Measurements from ENCODE around the gene KCNQ1.

The KCNQ1 gene

DNA sequence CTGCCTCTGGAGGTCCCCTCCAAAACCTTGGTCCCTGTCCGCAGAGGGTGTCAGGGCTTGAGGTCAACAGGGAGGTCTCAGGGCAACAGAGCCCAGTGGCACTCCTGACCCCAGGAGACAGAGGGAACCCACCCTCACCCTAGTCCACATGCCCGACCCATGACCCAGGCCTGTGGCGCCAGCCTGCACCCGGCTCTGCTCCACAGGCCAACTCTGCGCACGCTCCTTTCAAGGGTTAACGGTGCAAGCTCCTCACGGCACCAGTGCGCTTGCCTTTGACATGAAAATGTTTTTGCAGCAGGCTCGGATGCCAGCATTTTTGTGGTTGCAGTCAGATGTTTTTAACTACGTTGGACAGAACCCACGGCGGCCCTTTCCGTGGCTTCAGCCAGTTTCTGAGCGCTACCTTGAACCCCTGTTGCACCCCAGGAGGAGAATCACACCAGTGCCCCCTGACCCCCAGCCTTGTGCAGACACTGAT is 372.2 kb downstream of the KCNQ1 start:
- TF ChIP-seq, protein P1, sequence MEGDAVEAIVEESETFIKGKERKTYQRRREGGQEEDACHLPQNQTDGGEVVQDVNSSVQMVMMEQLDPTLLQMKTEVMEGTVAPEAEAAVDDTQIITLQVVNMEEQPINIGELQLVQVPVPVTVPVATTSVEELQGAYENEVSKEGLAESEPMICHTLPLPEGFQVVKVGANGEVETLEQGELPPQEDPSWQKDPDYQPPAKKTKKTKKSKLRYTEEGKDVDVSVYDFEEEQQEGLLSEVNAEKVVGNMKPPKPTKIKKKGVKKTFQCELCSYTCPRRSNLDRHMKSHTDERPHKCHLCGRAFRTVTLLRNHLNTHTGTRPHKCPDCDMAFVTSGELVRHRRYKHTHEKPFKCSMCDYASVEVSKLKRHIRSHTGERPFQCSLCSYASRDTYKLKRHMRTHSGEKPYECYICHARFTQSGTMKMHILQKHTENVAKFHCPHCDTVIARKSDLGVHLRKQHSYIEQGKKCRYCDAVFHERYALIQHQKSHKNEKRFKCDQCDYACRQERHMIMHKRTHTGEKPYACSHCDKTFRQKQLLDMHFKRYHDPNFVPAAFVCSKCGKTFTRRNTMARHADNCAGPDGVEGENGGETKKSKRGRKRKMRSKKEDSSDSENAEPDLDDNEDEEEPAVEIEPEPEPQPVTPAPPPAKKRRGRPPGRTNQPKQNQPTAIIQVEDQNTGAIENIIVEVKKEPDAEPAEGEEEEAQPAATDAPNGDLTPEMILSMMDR (IDR thresholded peaks at IDR 0.05; ENCODE audit: insufficient read depth, low read depth, low read length, missing control alignments) = no peak

DNA sequence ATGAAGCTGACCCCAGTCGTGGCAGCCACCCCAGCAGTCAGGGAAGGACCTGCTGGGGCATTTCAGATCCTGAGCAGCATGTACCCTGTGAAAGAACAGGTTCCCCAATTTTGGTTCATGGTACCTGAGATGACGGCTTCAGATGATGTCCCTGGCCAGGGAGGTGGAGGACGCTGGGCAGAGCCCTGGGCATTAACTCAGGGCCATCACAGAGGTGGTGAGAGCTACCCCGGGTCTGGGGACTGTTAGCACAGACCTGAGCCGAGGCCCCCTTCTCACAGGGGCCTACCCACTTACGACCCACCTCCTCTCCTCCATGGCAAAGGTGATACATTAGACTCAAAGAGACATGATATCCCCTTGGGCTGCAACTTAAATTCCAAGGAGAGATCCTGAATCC is 372.6 kb downstream of the KCNQ1 start:
- H3K4me3 ChIP-seq (ENCODE audit: low read length) = no peak overlapping the region
- no peak for DNase-seq (ENCODE audit: low read depth)
- TF ChIP-seq, protein P1 (IDR thresholded peaks at IDR 0.05; ENCODE audit: insufficient read depth, low read depth, low read length, missing control alignments) = no peak

More for the DNA sequence above, 372.2 kb downstream of the KCNQ1 start:
- H3K4me3 ChIP-seq (ENCODE audit: low read length) = no peak overlapping the region
- DNase-seq (ENCODE audit: low read depth) = no peak

DNA sequence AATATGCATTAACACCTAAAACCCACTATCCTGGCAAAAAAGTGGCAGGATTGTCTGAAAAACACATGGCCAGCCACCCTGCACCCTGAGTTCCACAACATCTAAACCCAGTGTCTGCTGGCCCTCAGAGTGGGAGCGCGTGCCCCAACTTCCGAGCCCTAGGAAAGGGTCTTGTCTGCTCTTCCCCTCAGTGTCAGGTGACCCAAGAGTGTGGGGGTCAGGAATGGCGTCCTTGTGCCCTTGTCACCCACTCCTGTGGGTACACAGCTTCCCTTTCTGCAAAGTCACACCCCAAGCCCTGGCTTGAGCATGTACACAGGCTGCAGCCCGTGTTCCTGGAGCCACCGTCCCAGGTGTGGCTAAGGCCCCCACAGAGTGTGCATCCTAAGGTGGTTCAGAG is 373.2 kb downstream of the KCNQ1 start:
- no peak overlapping the region for H3K4me3 ChIP-seq (ENCODE audit: low read length)
- DNase-seq (ENCODE audit: low read depth) = no peak
- TF ChIP-seq, protein P1 (IDR thresholded peaks at IDR 0.05; ENCODE audit: insufficient read depth, low read depth, low read length, missing control alignments) = no peak

DNA sequence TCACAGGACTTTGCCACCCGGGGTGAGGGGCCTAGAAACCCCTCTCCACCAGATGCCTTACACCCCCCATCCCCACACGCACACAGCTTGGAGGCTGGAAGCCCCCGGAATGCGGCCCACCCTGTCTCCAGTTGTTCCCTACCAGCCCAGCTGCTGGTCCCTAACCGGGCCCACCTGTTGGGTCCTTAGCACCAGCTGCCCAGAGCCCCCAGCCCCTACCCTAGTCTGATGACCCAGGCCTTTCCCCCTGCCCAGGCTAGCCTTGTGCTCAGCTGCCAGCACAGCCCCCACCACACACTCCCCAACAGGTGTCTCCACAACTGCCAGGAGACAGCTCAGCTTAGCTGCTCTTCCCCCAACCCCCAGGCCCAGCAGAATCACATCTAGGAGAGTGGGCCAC is 373.7 kb downstream of the KCNQ1 start:
- no peak overlapping the region for H3K4me3 ChIP-seq (ENCODE audit: low read length)
- no peak for DNase-seq (ENCODE audit: low read depth)
- TF ChIP-seq, protein P1 (IDR thresholded peaks at IDR 0.05; ENCODE audit: insufficient read depth, low read depth, low read length, missing control alignments) = no peak

DNA sequence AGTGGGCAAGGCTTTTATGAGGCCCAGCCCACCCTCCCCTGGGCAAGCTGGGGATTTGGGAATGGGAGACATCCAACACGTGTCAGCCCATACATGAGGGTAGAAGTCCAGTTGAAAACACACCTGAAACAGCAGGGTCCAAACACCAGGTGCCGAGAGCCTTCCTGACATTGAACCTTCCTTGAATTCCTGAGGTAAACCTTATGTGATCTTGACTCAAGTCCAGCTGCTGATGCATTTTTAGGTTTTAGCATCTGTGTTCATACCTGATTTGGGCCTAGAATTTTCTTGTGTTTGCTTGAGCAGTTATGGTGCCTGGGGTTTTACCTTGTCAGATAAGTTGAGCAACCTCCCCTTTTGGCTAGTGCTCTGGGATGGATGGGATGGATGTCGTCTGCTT is 374.5 kb downstream of the KCNQ1 start:
- no peak overlapping the region for H3K4me3 ChIP-seq (ENCODE audit: low read length)
- no peak for DNase-seq (ENCODE audit: low read depth)
- TF ChIP-seq, protein P1 (IDR thresholded peaks at IDR 0.05; ENCODE audit: insufficient read depth, low read depth, low read length, missing control alignments) = no peak

DNA sequence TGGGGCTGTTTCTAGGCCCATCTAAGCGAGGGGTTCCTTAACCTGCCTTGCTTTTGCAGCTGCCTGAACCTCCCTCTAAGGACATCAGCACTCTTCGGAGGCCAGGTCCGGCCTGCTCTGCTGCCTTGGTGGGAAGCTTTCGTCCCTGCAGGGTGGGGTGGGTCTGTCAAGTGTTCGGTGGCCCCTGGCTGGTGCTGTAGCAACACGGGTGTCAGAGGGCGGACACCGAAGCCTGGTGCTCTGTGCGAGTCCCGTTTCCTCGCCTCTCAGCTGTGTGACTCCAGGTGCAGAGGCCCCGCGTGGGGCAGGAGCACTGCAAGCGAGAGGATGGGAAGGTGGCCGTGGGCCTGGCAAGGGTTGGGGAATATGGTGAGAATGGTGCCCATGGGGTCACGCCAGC is 376.2 kb downstream of the KCNQ1 start:
- TF ChIP-seq, protein P1 (IDR thresholded peaks at IDR 0.05; ENCODE audit: insufficient read depth, low read depth, low read length, missing control alignments) = no peak
- no peak overlapping the region for H3K4me3 ChIP-seq (ENCODE audit: low read length)
- no peak for DNase-seq (ENCODE audit: low read depth)

DNA sequence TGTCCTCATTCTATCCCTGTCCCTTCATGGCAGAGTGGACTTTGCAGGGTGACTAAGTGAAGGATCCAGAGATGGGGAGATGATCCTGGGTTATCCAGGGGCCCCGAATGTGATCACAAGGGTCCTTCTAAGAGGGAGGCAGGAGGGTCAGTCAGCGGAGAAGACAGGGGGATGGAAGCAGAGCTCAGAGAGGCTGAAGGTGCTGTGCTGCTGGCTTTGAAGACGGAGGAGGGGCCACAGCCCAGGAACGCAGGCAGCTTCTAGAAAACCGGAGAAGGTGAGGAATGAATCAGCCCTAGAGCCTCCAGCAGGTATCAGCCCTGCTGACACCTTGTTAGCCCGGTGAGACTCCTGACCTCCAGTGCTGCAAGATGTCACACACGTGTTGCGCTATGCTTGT is 377.1 kb downstream of the KCNQ1 start:
- no peak overlapping the region for H3K4me3 ChIP-seq (ENCODE audit: low read length)
- no peak for DNase-seq (ENCODE audit: low read depth)
- TF ChIP-seq, protein P1 (IDR thresholded peaks at IDR 0.05; ENCODE audit: insufficient read depth, low read depth, low read length, missing control alignments) = no peak

Data from epithelial cell of esophagus (primary cell).